ENCODE results near the gene VPS9D1. TPM values are rescaled to one million over a fixed set of nuclear protein-coding genes. Genes with fewer than 3 reads are reported as not detected.

The VPS9D1 gene
- total RNA-seq, 1 experiment from 2014 or later: 4.2 TPM

DNA sequence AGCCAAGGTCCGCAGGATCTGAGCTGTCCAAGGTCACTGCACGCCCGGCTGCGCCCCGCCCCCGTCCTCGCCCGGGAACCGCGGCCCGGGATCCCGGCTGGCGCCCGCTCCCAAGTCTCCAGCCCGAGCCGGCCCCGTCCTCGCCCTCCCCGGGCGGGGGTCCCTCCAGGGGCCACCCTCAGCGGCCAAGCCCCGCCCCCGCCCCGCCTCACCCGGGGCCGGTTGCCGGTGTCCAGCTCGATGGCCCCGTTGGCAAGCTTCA lies 216 bp downstream of the VPS9D1 start:
- ChIA-PET POLR2A (interaction anchor here (0.6 to 1.7 kb wide), 2 partner anchors 14 to 333 kb away, joined by 3 to 5 read pairs; no protein-coding TSS in a partner anchor), CTCF (interaction anchor here (1.2 to 2.3 kb wide), 4 partner anchors 9 to 20 kb away, joined by 3 to 17 read pairs (median 9); no protein-coding TSS in a partner anchor)
- Mint-ChIP-seq H3K36me3 (peaks cover 17% of the 10 kb centered on the region), H3K4me3 (peak overlapping the region; percentile 79), H3K4me1 (peaks cover 17% of the 10 kb centered on the region), H3K27me3 (ENCODE audit: low read depth) (peaks cover 57% of the 10 kb centered on the region), H3K9me3 (no peaks in the 10 kb centered on the region), H3K27ac (no peak overlapping the region)
- TF ChIP-seq, protein P1, sequence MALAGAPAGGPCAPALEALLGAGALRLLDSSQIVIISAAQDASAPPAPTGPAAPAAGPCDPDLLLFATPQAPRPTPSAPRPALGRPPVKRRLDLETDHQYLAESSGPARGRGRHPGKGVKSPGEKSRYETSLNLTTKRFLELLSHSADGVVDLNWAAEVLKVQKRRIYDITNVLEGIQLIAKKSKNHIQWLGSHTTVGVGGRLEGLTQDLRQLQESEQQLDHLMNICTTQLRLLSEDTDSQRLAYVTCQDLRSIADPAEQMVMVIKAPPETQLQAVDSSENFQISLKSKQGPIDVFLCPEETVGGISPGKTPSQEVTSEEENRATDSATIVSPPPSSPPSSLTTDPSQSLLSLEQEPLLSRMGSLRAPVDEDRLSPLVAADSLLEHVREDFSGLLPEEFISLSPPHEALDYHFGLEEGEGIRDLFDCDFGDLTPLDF (CRISPR knock-in tag; IDR thresholded peaks at IDR 0.05): no peak
- TF ChIP-seq, protein P2, sequence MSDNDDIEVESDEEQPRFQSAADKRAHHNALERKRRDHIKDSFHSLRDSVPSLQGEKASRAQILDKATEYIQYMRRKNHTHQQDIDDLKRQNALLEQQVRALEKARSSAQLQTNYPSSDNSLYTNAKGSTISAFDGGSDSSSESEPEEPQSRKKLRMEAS (CRISPR knock-in tag; IDR thresholded peaks at IDR 0.05): peak; percentile 12; the same call in 1 of the 2 replicates
- TF ChIP-seq, protein P3, sequence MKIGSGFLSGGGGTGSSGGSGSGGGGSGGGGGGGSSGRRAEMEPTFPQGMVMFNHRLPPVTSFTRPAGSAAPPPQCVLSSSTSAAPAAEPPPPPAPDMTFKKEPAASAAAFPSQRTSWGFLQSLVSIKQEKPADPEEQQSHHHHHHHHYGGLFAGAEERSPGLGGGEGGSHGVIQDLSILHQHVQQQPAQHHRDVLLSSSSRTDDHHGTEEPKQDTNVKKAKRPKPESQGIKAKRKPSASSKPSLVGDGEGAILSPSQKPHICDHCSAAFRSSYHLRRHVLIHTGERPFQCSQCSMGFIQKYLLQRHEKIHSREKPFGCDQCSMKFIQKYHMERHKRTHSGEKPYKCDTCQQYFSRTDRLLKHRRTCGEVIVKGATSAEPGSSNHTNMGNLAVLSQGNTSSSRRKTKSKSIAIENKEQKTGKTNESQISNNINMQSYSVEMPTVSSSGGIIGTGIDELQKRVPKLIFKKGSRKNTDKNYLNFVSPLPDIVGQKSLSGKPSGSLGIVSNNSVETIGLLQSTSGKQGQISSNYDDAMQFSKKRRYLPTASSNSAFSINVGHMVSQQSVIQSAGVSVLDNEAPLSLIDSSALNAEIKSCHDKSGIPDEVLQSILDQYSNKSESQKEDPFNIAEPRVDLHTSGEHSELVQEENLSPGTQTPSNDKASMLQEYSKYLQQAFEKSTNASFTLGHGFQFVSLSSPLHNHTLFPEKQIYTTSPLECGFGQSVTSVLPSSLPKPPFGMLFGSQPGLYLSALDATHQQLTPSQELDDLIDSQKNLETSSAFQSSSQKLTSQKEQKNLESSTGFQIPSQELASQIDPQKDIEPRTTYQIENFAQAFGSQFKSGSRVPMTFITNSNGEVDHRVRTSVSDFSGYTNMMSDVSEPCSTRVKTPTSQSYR (CRISPR knock-in tag; IDR thresholded peaks at IDR 0.05): no peak
- TF ChIP-seq, protein P4, sequence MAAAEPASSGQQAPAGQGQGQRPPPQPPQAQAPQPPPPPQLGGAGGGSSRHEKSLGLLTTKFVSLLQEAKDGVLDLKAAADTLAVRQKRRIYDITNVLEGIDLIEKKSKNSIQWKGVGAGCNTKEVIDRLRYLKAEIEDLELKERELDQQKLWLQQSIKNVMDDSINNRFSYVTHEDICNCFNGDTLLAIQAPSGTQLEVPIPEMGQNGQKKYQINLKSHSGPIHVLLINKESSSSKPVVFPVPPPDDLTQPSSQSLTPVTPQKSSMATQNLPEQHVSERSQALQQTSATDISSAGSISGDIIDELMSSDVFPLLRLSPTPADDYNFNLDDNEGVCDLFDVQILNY (CRISPR knock-in tag; IDR thresholded peaks at IDR 0.05): 0 out of 2 replicates have a peak, but pooled peaks have one; percentile 61
- peak; percentile 57; the same call in 1 of the 2 replicates for TF ChIP-seq ZBTB21 (CRISPR knock-in tag; IDR thresholded peaks at IDR 0.05; ENCODE audit: borderline replicate concordance)
- peak; percentile 69 for DNase-seq (ENCODE audit: low spot score)
- peak; percentile 30 for ATAC-seq

DNA sequence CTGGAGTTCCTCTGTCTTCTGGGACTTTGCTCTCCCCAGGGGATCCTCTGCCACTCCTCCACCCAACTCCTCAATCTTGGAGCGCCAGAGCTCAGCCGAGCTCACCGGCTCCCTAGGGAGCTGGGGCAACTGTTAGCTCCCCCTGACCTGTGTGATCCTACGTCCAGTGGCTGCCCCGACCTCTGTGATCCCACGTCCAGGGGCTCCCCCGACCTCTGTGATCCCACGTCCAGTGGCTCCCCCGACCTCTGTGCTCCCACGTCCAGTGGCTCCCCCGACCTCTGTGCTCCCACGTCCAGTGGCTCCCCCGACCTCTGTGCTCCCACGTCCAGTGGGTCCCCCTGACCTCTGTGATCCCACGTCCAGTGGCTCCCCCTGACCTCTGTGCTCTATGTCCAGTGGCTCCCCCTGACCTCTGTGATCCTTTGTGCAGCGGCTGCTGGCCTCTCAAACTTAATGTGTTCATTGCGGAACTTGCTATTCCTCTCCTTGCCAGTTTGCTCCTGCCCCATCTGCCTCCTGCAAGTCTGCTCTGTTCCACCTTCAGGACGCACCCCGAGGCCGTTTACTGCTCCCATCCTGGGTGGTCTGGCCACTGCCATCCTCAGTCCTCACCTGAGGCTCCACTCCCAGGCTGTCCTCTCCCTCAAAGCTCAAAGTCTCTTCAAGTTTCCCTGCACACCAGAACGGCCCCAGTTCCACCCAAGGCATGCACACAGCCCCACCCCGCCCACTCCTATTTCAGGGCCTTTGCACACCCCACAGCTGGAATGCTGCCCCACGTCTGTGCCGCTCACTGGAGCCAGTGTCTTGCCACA lies 2.8 kb downstream of the VPS9D1 start:
- CTCF ChIA-PET: no interaction called here
- peaks cover 14% of the 10 kb centered on the region for H3K4me1 Mint-ChIP-seq
- no peak for DNase-seq (ENCODE audit: low spot score)
- peaks cover 60% of the 10 kb centered on the region for H3K27me3 Mint-ChIP-seq (ENCODE audit: low read depth)
- POLR2A ChIA-PET: interaction anchor here (1.1 kb wide), 1 partner anchor 12 kb away, joined by 3 read pairs; no protein-coding TSS in a partner anchor
- no peak for ATAC-seq
- H3K9me3 Mint-ChIP-seq: no peaks in the 10 kb centered on the region
- H3K27ac Mint-ChIP-seq: peak overlapping the region; percentile 27; the same call in 1 of the 2 replicates
- H3K36me3 Mint-ChIP-seq: peaks cover 27% of the 10 kb centered on the region
- H3K4me3 Mint-ChIP-seq: no peak overlapping the region
- TF ChIP-seq NR3C1 (CRISPR knock-in tag; conservative IDR thresholded peaks at IDR 0.05; ENCODE audit: low read depth): no peak
- TF ChIP-seq RORB (CRISPR knock-in tag; IDR thresholded peaks at IDR 0.05): no peak
- TF ChIP-seq NFYB (CRISPR knock-in tag; conservative IDR thresholded peaks at IDR 0.05; ENCODE audit: low read depth): no peak
- TF ChIP-seq, protein P5, sequence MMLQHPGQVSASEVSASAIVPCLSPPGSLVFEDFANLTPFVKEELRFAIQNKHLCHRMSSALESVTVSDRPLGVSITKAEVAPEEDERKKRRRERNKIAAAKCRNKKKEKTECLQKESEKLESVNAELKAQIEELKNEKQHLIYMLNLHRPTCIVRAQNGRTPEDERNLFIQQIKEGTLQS (CRISPR knock-in tag; conservative IDR thresholded peaks at IDR 0.05): no peak
- no peak for TF ChIP-seq ZNF138 (CRISPR knock-in tag; conservative IDR thresholded peaks at IDR 0.05)
- no peak for TF ChIP-seq ETV6 (CRISPR knock-in tag; IDR thresholded peaks at IDR 0.05)
- no peak for TF ChIP-seq IRF2 (CRISPR knock-in tag; IDR thresholded peaks at IDR 0.05; ENCODE audit: borderline replicate concordance, low read depth)
- no peak for TF ChIP-seq KAT7 (CRISPR knock-in tag; IDR thresholded peaks at IDR 0.05; ENCODE audit: borderline replicate concordance)
- TF ChIP-seq GRHL2 (CRISPR knock-in tag; IDR thresholded peaks at IDR 0.05; ENCODE audit: insufficient replicate concordance, severe bottlenecking): no peak
- TF ChIP-seq, protein P6, sequence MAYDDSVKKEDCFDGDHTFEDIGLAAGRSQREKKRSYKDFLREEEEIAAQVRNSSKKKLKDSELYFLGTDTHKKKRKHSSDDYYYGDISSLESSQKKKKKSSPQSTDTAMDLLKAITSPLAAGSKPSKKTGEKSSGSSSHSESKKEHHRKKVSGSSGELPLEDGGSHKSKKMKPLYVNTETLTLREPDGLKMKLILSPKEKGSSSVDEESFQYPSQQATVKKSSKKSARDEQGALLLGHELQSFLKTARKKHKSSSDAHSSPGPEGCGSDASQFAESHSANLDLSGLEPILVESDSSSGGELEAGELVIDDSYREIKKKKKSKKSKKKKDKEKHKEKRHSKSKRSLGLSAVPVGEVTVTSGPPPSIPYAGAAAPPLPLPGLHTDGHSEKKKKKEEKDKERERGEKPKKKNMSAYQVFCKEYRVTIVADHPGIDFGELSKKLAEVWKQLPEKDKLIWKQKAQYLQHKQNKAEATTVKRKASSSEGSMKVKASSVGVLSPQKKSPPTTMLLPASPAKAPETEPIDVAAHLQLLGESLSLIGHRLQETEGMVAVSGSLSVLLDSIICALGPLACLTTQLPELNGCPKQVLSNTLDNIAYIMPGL (CRISPR knock-in tag; IDR thresholded peaks at IDR 0.05): no peak
- TF ChIP-seq, protein P7, sequence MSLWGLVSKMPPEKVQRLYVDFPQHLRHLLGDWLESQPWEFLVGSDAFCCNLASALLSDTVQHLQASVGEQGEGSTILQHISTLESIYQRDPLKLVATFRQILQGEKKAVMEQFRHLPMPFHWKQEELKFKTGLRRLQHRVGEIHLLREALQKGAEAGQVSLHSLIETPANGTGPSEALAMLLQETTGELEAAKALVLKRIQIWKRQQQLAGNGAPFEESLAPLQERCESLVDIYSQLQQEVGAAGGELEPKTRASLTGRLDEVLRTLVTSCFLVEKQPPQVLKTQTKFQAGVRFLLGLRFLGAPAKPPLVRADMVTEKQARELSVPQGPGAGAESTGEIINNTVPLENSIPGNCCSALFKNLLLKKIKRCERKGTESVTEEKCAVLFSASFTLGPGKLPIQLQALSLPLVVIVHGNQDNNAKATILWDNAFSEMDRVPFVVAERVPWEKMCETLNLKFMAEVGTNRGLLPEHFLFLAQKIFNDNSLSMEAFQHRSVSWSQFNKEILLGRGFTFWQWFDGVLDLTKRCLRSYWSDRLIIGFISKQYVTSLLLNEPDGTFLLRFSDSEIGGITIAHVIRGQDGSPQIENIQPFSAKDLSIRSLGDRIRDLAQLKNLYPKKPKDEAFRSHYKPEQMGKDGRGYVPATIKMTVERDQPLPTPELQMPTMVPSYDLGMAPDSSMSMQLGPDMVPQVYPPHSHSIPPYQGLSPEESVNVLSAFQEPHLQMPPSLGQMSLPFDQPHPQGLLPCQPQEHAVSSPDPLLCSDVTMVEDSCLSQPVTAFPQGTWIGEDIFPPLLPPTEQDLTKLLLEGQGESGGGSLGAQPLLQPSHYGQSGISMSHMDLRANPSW (CRISPR knock-in tag; conservative IDR thresholded peaks at IDR 0.05; ENCODE audit: low read depth): no peak
- TF ChIP-seq GABPB1 (CRISPR knock-in tag; IDR thresholded peaks at IDR 0.05): no peak
- TF ChIP-seq, protein P8, sequence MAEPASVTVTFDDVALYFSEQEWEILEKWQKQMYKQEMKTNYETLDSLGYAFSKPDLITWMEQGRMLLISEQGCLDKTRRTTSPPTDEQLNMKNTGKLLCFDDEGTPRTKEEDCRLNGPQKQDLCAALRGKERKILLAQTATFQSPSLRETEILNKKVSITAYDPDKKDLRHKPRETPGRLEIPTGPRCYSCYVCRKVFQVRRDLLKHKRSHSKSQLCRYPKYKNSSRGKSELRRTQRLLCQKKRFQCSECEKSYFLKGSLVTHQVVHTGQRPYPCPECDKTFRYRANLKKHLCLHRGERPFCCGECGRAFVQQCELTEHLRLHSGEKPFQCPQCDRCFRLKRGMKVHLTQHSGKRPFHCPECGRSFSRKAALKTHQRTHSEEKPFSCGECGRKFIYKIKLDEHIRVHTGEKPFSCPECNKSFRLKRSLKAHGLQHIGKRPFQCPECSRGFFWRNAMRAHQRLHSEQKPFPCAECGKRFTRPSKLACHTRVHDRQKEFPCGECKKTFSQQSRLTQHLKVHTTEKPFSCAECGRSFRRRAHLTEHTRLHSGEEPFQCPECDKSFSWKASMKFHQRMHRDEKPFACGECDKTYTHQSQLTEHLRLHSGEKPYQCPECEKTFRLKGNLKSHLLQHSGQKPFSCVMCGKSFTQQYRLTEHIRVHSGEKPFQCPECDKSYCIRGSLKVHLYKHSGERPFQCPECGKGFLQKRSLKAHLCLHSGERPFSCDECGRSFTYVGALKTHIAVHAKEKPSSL (CRISPR knock-in tag; conservative IDR thresholded peaks at IDR 0.05): no peak
- TF ChIP-seq, protein P9, sequence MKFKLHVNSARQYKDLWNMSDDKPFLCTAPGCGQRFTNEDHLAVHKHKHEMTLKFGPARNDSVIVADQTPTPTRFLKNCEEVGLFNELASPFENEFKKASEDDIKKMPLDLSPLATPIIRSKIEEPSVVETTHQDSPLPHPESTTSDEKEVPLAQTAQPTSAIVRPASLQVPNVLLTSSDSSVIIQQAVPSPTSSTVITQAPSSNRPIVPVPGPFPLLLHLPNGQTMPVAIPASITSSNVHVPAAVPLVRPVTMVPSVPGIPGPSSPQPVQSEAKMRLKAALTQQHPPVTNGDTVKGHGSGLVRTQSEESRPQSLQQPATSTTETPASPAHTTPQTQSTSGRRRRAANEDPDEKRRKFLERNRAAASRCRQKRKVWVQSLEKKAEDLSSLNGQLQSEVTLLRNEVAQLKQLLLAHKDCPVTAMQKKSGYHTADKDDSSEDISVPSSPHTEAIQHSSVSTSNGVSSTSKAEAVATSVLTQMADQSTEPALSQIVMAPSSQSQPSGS (CRISPR knock-in tag; IDR thresholded peaks at IDR 0.05; ENCODE audit: borderline replicate concordance, low read depth): no peak

Data from WTC11 (cell line).